Measurements from ENCODE around the gene BMP4.

DNA sequence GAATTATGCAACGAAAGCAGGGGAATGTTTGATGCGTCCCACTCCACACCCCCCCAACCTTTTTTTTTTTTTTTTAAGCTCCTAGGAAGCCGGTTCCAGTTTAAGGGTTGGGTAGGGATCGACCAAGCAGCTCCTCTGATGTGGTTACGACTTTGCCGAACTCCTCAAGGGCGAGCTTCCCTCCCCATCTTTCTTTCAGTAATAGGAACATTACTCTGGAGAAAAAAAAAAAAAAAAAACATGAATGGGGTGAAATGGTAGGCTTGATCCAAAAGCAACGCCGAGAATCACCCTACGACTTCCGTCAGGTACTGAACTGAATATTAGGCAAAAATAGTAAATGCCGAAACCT, 9.6 kb downstream of the BMP4 start:
- TF ChIP-seq, protein P1, sequence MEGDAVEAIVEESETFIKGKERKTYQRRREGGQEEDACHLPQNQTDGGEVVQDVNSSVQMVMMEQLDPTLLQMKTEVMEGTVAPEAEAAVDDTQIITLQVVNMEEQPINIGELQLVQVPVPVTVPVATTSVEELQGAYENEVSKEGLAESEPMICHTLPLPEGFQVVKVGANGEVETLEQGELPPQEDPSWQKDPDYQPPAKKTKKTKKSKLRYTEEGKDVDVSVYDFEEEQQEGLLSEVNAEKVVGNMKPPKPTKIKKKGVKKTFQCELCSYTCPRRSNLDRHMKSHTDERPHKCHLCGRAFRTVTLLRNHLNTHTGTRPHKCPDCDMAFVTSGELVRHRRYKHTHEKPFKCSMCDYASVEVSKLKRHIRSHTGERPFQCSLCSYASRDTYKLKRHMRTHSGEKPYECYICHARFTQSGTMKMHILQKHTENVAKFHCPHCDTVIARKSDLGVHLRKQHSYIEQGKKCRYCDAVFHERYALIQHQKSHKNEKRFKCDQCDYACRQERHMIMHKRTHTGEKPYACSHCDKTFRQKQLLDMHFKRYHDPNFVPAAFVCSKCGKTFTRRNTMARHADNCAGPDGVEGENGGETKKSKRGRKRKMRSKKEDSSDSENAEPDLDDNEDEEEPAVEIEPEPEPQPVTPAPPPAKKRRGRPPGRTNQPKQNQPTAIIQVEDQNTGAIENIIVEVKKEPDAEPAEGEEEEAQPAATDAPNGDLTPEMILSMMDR (IDR thresholded peaks at IDR 0.05), result no peak
- TF ChIP-seq POLR2A (IDR thresholded peaks at IDR 0.05), result no peak

Measured in vagina (tissue), 2 donors.